GM23338 (cell line): Measurements from ENCODE around the gene MCTP2.

Experiments
- CTCF ChIP-seq, 2 experiments: fragments of 200-600 bp in 1 of 2; sonication (generic) in 1 of 2; conservative IDR thresholded peaks; 2 replicates each; pipeline versions ENCODE4 v1.5.1 to v1.6.1; 2016 to 2017; ENCODE audit warnings: antibody characterized with exemption in 2 of 2, low read depth in 2 of 2, mild to moderate bottlenecking in 2 of 2, moderate library complexity in 1 of 2
- EZH2 ChIP-seq: fragments of 200-600 bp; sonication (generic); IDR thresholded peaks from one replicate; pipeline ENCODE4 v1.8.0; 2017; ENCODE audit warnings: antibody characterized with exemption, mild to moderate bottlenecking, low read depth; ENCODE audit not compliant: unreplicated experiment
- EZH2phosphoT487 ChIP-seq: fragments of 200-600 bp; sonication (generic); IDR thresholded peaks from one replicate; pipeline ENCODE4 v1.8.1; 2018; ENCODE audit warnings: antibody characterized with exemption; ENCODE audit not compliant: unreplicated experiment
- NANOG ChIP-seq: IDR thresholded peaks from 2 replicates; pipeline ENCODE4 v1.6.1; 2016; ENCODE audit warnings: antibody characterized with exemption, borderline replicate concordance
- POLR2AphosphoS5 ChIP-seq: IDR thresholded peaks from 2 replicates; pipeline ENCODE4 v1.6.1; 2016; ENCODE audit warnings: antibody characterized with exemption, low read depth
- REST ChIP-seq: IDR thresholded peaks from one replicate; pipeline ENCODE4 v1.6.1; 2018; ENCODE audit warnings: antibody characterized with exemption; ENCODE audit not compliant: unreplicated experiment
- STAT1 ChIP-seq: IDR thresholded peaks from one replicate; pipeline ENCODE4 v1.6.1; 2016; ENCODE audit warnings: antibody characterized with exemption; ENCODE audit not compliant: unreplicated experiment
- ZNF114 ChIP-seq: fragments of 250-450 bp; sonication (Bioruptor Pico); IDR thresholded peaks from 2 replicates; pipeline ENCODE4 v1.5.0; 2020; ENCODE audit warnings: mild to moderate bottlenecking, moderate library complexity

GRCh38 chr15:94417501-94418293, 186.3 kb downstream of the MCTP2 start:
- no peak for TF ChIP-seq STAT1
- TF ChIP-seq CTCF (conservative IDR thresholded peaks at IDR 0.05; ENCODE audit: low read depth in 2 of 2) = no peak
- no peak for TF ChIP-seq REST
- TF ChIP-seq ZNF114 (CRISPR knock-in tag) = no peak
- TF ChIP-seq NANOG = no peak
- no peak for TF ChIP-seq POLR2AphosphoS5
- no peak for TF ChIP-seq EZH2phosphoT487
- TF ChIP-seq EZH2 = no peak
